H54 (cell line): ENCODE results near the gene NRXN3.

ENCODE experiments used
- DNase-seq: peaks from one replicate; pipeline ENCODE4 v3.0.0; 2011; ENCODE audit warnings: low spot score, mixed read lengths; ENCODE audit not compliant: insufficient read length
- FAIRE-seq: peaks from 3 replicates; lab custom pipeline; 2011; peaks lifted over from hg19 to GRCh38; lab: Jason Lieb, UNC
- POLR2A ChIP-seq: IDR thresholded peaks from 2 replicates; pipeline ENCODE4 v1.6.1; 2011; ENCODE audit warnings: low read depth, mild to moderate bottlenecking, low read length

NRXN3 gene

GRCh38 chr14:79420725-79421124 lies 1250.6 kb downstream of the NRXN3 start:
- no peak for TF ChIP-seq POLR2A
- no peak for DNase-seq
- FAIRE-seq, result no peak

- no peak for DNase-seq
- no peak for TF ChIP-seq POLR2A
- no peak for FAIRE-seq
Measured at GRCh38 chr14:79421811-79422210, 1251.6 kb downstream of the NRXN3 start.

GRCh38 chr14:79424462-79424861 lies 1254.3 kb downstream of the NRXN3 start:
- TF ChIP-seq POLR2A, result no peak
- DNase-seq (no peak), FAIRE-seq (no peak)

- FAIRE-seq, result no peak
- no peak for TF ChIP-seq POLR2A
- no peak for DNase-seq
Measured at GRCh38 chr14:79426103-79426755, 1256.1 kb downstream of the NRXN3 start.

- FAIRE-seq (no peak), DNase-seq (no peak)
- TF ChIP-seq POLR2A, result no peak
Measured at GRCh38 chr14:79432640-79433039, 1262.5 kb downstream of the NRXN3 start.

- no peak for TF ChIP-seq POLR2A
- FAIRE-seq, result no peak
- DNase-seq, result no peak
Measured at GRCh38 chr14:79436335-79436734, 1266.2 kb downstream of the NRXN3 start.

GRCh38 chr14:79437951-79438350 lies 1267.8 kb downstream of the NRXN3 start:
- no peak for TF ChIP-seq POLR2A
- FAIRE-seq, result no peak
- DNase-seq, result no peak

GRCh38 chr14:79438696-79439342 lies 1268.6 kb downstream of the NRXN3 start:
- no peak for TF ChIP-seq POLR2A
- no peak for FAIRE-seq
- no peak for DNase-seq

- FAIRE-seq (no peak), DNase-seq (no peak)
- TF ChIP-seq POLR2A, result no peak
Measured at GRCh38 chr14:79442786-79443185, 1272.6 kb downstream of the NRXN3 start.

- no peak for TF ChIP-seq POLR2A
- FAIRE-seq, result no peak
- no peak for DNase-seq
Measured at GRCh38 chr14:79443602-79444001, 1273.4 kb downstream of the NRXN3 start.

- DNase-seq (no peak), FAIRE-seq (no peak)
- TF ChIP-seq POLR2A, result no peak
Measured at GRCh38 chr14:79448960-79449359, 1278.8 kb downstream of the NRXN3 start.

GRCh38 chr14:79451601-79452000 lies 1281.4 kb downstream of the NRXN3 start:
- DNase-seq (no peak), FAIRE-seq (no peak)
- no peak for TF ChIP-seq POLR2A

GRCh38 chr14:79453276-79453675 lies 1283.1 kb downstream of the NRXN3 start:
- DNase-seq (no peak), FAIRE-seq (no peak)
- TF ChIP-seq POLR2A, result no peak

- FAIRE-seq (no peak), DNase-seq (no peak)
- TF ChIP-seq POLR2A, result no peak
Measured at GRCh38 chr14:79464468-79464867, 1294.3 kb downstream of the NRXN3 start.

- TF ChIP-seq POLR2A, result no peak
- no peak for FAIRE-seq
- no peak for DNase-seq
Measured at GRCh38 chr14:79465651-79466050, 1295.5 kb downstream of the NRXN3 start.
